Activated CD4-positive, alpha-beta T cell treated with anti-CD3 and anti-CD28 coated beads for 36 hours (primary cell): Measurements from ENCODE around the gene TBC1D8. TPM values are rescaled to one million over a fixed set of nuclear protein-coding genes. Genes with fewer than 3 reads are reported as not detected.

Experiments used
- ATAC-seq: fragments of 200-7000 bp; cut with Tn5 transposase; one replicate; pipeline ENCODE4 v1.10.0; 2021; ENCODE audit warnings: mild to moderate bottlenecking, moderate library complexity
- CTCF ChIA-PET: fragments of 350-600 bp; sonication (Branson Sonifier 250); formaldehyde crosslinking; loops from one replicate; lab custom pipeline; 2021; ENCODE audit warnings: antibody characterized with exemption; lab: Charles Lee
- POLR2A ChIA-PET: fragments of 350-600 bp; sonication (Branson Sonifier 250); formaldehyde crosslinking; loops from one replicate; lab custom pipeline; 2021; ENCODE audit warnings: antibody characterized with exemption, inconsistent platforms; lab: Charles Lee
- DNase-seq: peaks from one replicate; pipeline ENCODE4 v3.0.0-alpha.2; 2020
- H3K27ac Mint-ChIP-seq: one replicate; pipeline ENCODE4 v1.8.0; 2021; ENCODE audit warnings: mixed read lengths
- H3K27me3 Mint-ChIP-seq: one replicate; pipeline ENCODE4 v1.8.0; 2021; ENCODE audit warnings: mixed read lengths
- H3K36me3 Mint-ChIP-seq: one replicate; pipeline ENCODE4 v1.8.0; 2021; ENCODE audit warnings: low read depth, mixed read lengths
- H3K4me1 Mint-ChIP-seq: one replicate; pipeline ENCODE4 v1.8.0; 2021; ENCODE audit warnings: mixed read lengths
- H3K4me3 Mint-ChIP-seq: one replicate; pipeline ENCODE4 v1.8.0; 2021; ENCODE audit warnings: mild to moderate bottlenecking, moderate library complexity, mixed read lengths
- H3K9me3 Mint-ChIP-seq: one replicate; pipeline ENCODE4 v1.8.0; 2021; ENCODE audit warnings: low read depth, mixed read lengths
- intact Hi-C, 2 experiments: fragments of 100-400 bp; cut with DNase I in 1 of 2; cut with micrococcal nuclease in 1 of 2; formaldehyde crosslinking; loops; one replicate each; pipeline versions ENCODE4 v1.14.2 to v1.15.1; 2022 to 2024; cut with DNase I, micrococcal nuclease
- total RNA-seq, 2 experiments: library from RNA; stranded (reverse); gene quantifications; one replicate each; pipeline ENCODE4 v1.2.3, GENCODE V29; 2021

TBC1D8 gene
- total RNA-seq, 2 experiments from 2014 or later: 3.3 to 3.4 TPM

DNA sequence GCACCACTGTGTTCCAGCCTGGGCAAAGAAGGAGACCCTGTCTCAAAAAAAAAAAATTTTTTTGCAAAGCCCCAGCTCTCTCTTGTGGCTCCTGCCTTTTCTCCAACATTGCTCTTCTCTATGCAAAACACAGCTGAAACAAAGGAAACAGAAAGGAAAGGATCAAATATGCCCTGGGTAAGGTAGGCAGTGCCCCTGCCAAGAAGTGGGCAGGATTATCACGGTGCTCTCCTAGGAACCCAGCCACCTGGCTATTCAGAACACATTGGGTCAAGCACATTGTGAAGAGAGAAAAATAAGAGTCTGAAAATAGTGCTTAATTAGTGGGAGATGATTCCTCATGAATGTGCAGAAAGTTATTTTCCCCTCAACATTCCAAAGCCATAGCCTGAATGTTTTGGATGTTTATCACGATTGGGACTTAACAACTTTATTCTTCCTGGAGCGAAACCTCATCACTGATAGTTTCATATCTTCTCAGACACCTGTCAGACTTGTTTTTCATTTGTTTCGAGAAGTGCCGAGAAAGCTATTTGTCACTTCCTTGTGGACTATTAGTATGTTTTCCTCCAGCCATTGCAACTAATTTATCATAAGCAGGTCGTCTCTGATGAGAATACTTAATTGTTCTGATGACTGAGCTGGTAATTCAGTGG, 191.8 kb downstream of the TBC1D8 start:
- Mint-ChIP-seq H3K27ac (no peak overlapping the region), H3K36me3 (no peaks in the 10 kb centered on the region), H3K4me1 (peaks cover 6% of the 10 kb centered on the region), H3K27me3 (no peaks in the 10 kb centered on the region), H3K4me3 (no peak overlapping the region), H3K9me3 (no peaks in the 10 kb centered on the region)
- ChIA-PET CTCF (interaction anchor here (0.6 to 1.0 kb wide), 2 partner anchors 42 to 43 kb away, joined by 3 to 4 read pairs; partner anchors contain the start of gene RPL31), POLR2A (interaction anchor here (0.6 kb wide), 1 partner anchor 326 kb away, joined by 4 read pairs; no protein-coding TSS in a partner anchor)
- DNase-seq (no peak), ATAC-seq (no peak)
- intact Hi-C loops: no loop called here

DNA sequence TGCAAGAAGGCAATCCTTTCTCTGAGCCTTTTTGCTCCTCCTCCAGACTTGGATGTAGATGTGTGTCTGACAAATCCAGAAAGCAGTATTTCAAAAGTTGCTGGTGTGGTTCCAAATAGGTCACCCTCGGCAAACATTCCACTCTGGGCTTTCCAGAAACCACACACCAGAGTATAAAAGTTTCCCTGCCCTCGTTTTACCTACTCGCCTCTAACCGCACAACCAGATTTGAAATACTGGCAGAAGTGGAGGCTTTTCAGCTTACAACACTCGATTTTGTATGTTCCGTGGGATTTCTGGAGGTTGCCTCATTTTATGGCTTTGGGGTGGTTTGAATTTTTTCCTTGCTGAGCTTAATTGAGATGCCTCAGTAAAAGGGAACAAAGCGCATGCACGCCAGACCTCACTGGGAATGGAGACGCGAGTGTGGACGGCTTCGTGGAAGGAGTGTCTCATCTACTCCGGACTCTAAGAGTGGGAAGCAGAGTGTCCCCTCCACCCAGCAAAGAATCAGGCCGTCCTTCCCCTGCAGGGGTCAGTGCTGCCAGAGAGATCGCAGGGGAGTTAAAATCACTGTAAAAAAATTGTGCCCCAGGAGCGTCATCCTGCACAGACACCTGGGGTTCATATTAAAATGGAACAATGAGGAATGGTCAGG, 193.1 kb downstream of the TBC1D8 start:
- Mint-ChIP-seq H3K4me3 (no peak overlapping the region), H3K27me3 (no peaks in the 10 kb centered on the region), H3K36me3 (no peaks in the 10 kb centered on the region), H3K4me1 (peaks cover 7% of the 10 kb centered on the region), H3K27ac (no peak overlapping the region), H3K9me3 (no peaks in the 10 kb centered on the region)
- ATAC-seq (no peak), DNase-seq (no peak)
- ChIA-PET POLR2A (no interaction called here), CTCF (no interaction called here)
- intact Hi-C loops: no loop called here

Other genes starting within 250 kb of the TBC1D8 start
- 1,000 to 10,000 TPM in 1 of 2 experiments, 100 to 1,000 TPM in 1; 889 to 1,817 TPM for gene RPL31, start 149.1 kb downstream of the TBC1D8 start, total RNA-seq
- gene CNOT11, start 101.5 kb upstream of the TBC1D8 start, total RNA-seq: 100 to 1,000 TPM in 1 of 2 experiments, 10 to 100 TPM in 1; 57.9 to 106 TPM
- 10 to 100 TPM; 23.4 to 29.5 TPM for gene RNF149, start 157.3 kb upstream of the TBC1D8 start, total RNA-seq
- not detected for gene CREG2, start 236.1 kb upstream of the TBC1D8 start, total RNA-seq